Tibial artery (tissue), 4 donors: ENCODE data around the gene FOXN1.

Source experiments
- DNase-seq, 2 donors: peaks; one replicate each; pipeline ENCODE4 v3.0.0-alpha.2; 2019
- H3K27ac ChIP-seq, 2 donors: fragments of 200-600 bp; sonication (generic) in 1 of 2; 1 replicate in 1 of 2; 2 replicates in 1 of 2; pipeline ENCODE4 v1.5.1; 2018 to 2019; ENCODE audit warnings: mild to moderate bottlenecking in 1 of 2
- H3K27me3 ChIP-seq, 2 donors: fragments of 200-600 bp; sonication (generic) in 1 of 2; one replicate each; pipeline versions ENCODE4 v1.5.1 to v1.6.0; 2016 to 2019
- H3K36me3 ChIP-seq, 3 donors: fragments of 200-600 bp; sonication (generic) in 2 of 3; one replicate each; pipeline ENCODE4 v1.5.1; 2016 to 2019; ENCODE audit warnings: mild to moderate bottlenecking in 2 of 3
- H3K4me1 ChIP-seq, 4 donors: fragments of 200-600 bp; sonication (generic) in 2 of 4; 1 replicate in 3 of 4; 2 replicates in 1 of 4; pipeline ENCODE4 v1.5.1; 2016 to 2019
- H3K4me3 ChIP-seq, 2 donors: fragments of 200-600 bp; sonication (generic) in 1 of 2; 1 replicate in 1 of 2; 2 replicates in 1 of 2; pipeline ENCODE4 v1.5.1; 2018 to 2019; ENCODE audit warnings: mild to moderate bottlenecking in 2 of 2
- H3K9me3 ChIP-seq, 3 donors: fragments of 200-600 bp; sonication (generic) in 1 of 3; one replicate each; pipeline ENCODE4 v1.5.1; 2016 to 2019
- intact Hi-C: fragments of 100-400 bp; cut with DNase I; formaldehyde crosslinking; loops from one replicate; pipeline ENCODE4 v1.15.0; 2023; ENCODE audit warnings: low total_unique reads
- TF ChIP-seq, protein P1 (sequence below), 2 experiments: fragments of 200-600 bp in 1 of 2; fragments of 450-650 bp in 1 of 2; IDR thresholded peaks; one replicate each; pipeline ENCODE4 v1.5.1; 2017 to 2019; ENCODE audit warnings: antibody characterized with exemption in 2 of 2, mild to moderate bottlenecking in 1 of 2, moderate library complexity in 1 of 2

Gene FOXN1

DNA sequence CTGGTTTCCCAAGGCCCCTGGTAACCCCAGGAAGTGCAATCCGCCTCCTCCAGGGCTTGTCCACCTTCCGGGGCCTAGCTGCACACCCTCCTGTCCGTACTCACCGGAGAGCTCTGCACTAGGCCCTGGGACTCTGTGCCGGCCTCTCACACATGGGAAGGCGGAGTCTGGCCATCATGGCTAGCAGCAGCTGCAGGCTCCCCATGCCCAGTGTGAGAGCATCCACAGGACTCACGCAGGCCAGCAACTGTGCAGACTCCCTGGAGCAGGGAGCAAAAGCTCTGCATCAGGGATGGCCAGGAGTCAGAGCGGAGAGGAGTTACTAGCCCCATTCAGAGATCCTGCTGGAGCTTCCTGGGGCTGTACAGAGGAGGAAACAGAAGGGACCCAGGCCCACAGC is 20.2 kb downstream of the FOXN1 start:
- H3K4me1 ChIP-seq = peaks cover 0 to 25% (median 5%) of the 10 kb centered on the region in 4 donors
- TF ChIP-seq, protein P1, sequence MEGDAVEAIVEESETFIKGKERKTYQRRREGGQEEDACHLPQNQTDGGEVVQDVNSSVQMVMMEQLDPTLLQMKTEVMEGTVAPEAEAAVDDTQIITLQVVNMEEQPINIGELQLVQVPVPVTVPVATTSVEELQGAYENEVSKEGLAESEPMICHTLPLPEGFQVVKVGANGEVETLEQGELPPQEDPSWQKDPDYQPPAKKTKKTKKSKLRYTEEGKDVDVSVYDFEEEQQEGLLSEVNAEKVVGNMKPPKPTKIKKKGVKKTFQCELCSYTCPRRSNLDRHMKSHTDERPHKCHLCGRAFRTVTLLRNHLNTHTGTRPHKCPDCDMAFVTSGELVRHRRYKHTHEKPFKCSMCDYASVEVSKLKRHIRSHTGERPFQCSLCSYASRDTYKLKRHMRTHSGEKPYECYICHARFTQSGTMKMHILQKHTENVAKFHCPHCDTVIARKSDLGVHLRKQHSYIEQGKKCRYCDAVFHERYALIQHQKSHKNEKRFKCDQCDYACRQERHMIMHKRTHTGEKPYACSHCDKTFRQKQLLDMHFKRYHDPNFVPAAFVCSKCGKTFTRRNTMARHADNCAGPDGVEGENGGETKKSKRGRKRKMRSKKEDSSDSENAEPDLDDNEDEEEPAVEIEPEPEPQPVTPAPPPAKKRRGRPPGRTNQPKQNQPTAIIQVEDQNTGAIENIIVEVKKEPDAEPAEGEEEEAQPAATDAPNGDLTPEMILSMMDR (IDR thresholded peaks at IDR 0.05) = no peak
- no peak for DNase-seq
- H3K27ac ChIP-seq = no peak overlapping the region
- no peaks in the 10 kb centered on the region for H3K9me3 ChIP-seq
- no peaks in the 10 kb centered on the region for H3K36me3 ChIP-seq
- H3K4me3 ChIP-seq = no peak overlapping the region
- H3K27me3 ChIP-seq = peaks cover 0 to 11% of the 10 kb centered on the region in 2 donors
- intact Hi-C loops = no loop called here

DNA sequence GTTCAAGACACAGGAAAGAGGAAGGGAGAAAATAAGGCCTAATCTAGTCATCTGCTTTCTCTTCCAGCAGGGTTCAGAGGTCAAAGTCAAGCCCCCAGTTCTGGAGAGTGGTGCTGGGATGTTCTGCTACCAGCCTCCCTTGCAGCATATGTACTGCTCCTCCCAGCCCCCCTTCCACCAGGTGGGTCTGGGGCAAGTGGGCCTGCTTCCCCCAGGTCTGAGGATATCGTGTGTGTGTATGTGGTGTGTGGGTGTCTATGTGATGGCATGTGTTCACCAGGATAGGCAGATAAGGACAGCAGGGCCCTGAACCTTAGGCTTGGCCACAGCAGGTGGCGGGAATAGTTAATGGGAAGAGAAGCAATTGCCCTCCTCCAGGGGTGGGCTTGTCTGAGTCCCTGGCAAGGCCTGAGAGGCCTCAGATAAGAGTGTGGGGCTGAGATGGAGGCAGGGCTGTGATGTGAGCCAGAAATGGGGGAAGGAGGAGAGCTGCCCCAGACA is 21.1 kb downstream of the FOXN1 start:
- Histone ChIP-seq H3K27ac (no peak overlapping the region), H3K9me3 (no peaks in the 10 kb centered on the region), H3K36me3 (no peaks in the 10 kb centered on the region), H3K27me3 (peaks cover 0 to 13% of the 10 kb centered on the region in 2 donors), H3K4me1 (peaks cover 0 to 25% (median 4%) of the 10 kb centered on the region in 4 donors), H3K4me3 (no peak overlapping the region)
- DNase-seq = no peak
- TF ChIP-seq, protein P1 (IDR thresholded peaks at IDR 0.05) = no peak
- intact Hi-C loops = no loop called here

DNA sequence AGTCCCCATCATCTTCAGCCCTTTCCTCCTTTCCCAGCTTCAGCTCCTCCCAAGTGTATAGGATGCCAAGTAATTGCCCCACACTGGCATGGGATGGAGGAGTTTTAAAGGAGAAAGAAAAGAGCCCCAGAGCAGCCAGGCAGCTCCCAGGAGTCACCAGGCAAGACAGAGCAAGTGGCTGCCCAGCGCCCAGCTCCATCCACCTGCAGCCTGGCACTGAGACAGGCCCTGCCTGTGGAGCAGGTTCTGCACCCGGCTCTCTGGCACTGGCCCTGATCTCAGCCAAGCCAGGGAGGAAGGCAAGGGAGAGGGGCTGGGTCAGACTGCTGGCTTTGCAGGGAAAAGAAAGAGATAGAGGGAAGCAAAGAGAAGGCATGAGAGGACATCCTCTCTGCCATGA is 21.7 kb downstream of the FOXN1 start:
- TF ChIP-seq, protein P1 (IDR thresholded peaks at IDR 0.05) = no peak
- no peaks in the 10 kb centered on the region for H3K9me3 ChIP-seq
- intact Hi-C loops = no loop called here
- no peak for DNase-seq
- H3K36me3 ChIP-seq = no peaks in the 10 kb centered on the region
- H3K27me3 ChIP-seq = peaks cover 0 to 18% of the 10 kb centered on the region in 2 donors
- peaks cover 0 to 27% (median 3%) of the 10 kb centered on the region in 4 donors for H3K4me1 ChIP-seq
- H3K4me3 ChIP-seq = no peak overlapping the region
- no peak overlapping the region for H3K27ac ChIP-seq

DNA sequence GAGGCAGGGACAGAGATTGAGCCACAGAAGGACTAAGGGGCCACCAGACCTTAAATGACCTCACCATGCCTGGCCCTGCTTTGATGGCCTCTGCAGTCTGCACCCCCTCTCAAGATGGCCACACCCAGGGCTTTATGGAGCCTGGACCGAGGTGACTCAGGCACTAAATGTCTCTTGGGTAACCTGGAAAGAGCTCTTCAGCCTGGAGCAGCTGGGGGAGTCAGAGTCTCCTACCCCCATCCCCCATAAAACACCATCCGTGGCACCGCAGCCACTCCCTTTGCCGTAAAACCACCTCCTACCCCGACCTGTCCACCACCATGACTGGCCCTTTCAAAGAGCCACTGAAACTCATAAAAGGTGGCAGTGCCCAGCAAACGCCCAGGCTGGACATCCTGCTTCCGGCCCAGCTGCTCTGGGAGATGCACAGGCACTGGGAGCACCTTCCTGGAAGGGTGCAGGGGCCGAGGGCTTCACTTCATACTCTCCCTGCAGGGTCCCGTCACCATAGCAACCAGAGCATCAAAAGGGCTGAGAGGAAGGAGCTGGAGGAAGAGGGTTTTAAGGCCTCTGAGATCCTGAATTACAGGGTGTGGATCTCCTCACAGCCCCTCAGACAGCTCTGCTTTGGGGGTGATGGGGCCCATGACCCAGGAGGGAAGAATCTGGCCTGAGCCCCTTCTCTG is 22.3 kb downstream of the FOXN1 start:
- Histone ChIP-seq H3K4me3 (no peak overlapping the region), H3K27ac (no peak overlapping the region), H3K27me3 (peaks cover 0 to 24% of the 10 kb centered on the region in 2 donors), H3K9me3 (no peaks in the 10 kb centered on the region), H3K36me3 (no peaks in the 10 kb centered on the region), H3K4me1 (peaks cover 0 to 31% (median 3%) of the 10 kb centered on the region in 4 donors)
- DNase-seq = no peak
- intact Hi-C loops = no loop called here
- TF ChIP-seq, protein P1 (IDR thresholded peaks at IDR 0.05) = no peak

DNA sequence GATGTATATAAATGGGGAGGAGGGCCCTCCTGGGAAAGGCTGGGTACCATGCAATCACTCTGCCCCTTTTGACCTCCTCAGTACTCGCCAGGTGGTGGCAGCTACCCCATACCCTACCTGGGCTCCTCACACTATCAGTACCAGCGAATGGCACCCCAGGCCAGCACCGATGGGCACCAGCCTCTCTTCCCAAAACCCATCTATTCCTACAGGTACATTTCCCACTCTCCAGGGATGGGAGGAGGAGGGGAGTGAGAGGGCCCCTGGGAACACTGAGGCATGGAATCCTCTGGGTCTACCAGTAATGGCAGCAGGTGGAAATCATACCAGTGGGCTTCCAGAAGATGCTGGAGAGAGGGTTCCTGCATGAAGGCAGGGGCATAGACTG is 22.9 kb downstream of the FOXN1 start:
- TF ChIP-seq, protein P1 (IDR thresholded peaks at IDR 0.05) = no peak
- H3K4me1 ChIP-seq = peaks cover 0 to 31% (median 3%) of the 10 kb centered on the region in 4 donors
- no peak overlapping the region for H3K4me3 ChIP-seq
- intact Hi-C loops = no loop called here
- peaks cover 0 to 24% of the 10 kb centered on the region in 2 donors for H3K27me3 ChIP-seq
- no peak overlapping the region for H3K27ac ChIP-seq
- no peaks in the 10 kb centered on the region for H3K9me3 ChIP-seq
- no peak for DNase-seq
- H3K36me3 ChIP-seq = no peaks in the 10 kb centered on the region
